ENCODE results near the gene MRPL2.
"Not testable (repeated sequence)": the region's sequence is repeated elsewhere in the genome, so short reads cannot be mapped to it uniquely, and the experiment has no call there.

The MRPL2 gene

DNA sequence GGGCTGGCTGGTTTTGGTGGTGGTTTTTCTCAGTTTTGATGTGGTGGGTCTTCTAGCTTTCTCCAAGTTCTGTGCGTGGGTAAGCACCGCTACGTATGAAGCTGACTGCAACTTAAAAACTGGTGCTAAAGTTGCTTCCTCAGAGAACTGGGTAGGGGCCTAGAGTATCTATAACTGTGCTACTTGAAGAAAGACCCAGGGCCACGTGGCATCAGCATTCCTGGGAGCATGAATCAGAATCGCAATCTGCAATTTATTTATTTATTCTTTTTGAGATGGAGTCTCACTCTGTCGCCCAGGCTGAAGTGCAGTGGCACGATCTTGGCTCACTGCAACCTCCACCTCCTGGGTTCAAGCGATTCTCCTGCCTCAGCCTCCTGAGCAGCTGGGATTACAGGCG is 22.7 kb upstream of the MRPL2 start:
- not testable (repeated sequence) for DNase-seq

DNA sequence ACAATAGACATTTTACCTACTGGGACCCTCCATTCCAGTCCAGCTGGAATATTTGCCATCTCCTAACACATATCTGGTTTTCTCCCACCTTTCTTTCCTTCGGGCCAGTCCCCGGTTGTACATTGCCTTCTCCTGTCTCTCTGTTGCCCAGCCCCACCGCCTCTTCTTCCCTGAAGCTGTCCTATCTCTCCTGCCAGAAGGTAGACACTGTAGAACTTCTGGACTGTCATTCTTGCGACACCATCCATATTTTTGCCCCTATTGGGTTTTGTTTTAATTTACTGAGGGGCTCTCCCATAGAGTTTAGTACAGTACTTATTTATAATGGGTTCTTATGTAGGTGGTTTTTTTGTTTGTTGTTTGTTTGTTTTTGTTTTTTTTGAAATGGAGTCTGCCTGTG is 21.8 kb upstream of the MRPL2 start:
- DNase-seq, result no peak

DNA sequence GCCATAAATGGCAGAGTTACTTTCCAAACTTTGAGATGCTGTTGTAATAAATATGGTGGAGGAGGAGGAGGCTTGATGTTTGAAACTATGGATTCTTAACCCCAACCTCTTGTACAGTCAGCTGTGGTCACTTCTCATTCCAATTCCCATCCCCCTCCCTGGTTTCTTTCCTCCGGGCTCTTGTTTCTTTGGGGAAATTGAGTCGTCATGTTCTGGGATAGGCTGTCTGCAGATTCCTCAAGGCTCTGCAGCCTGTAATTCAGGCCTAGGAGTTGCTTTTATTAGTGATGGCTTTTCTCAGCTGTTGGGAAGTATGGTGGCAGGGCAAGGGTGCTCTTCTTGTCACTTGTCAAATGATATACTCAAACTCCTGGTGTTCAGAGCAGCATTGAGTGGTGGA is 19.5 kb upstream of the MRPL2 start:
- DNase-seq, result no peak

- DNase-seq, result no peak
These were observed 18.8 kb upstream of the MRPL2 start for GRCh38 chr6:43077981-43078511.

GRCh38 chr6:43077333-43077809 is 18.1 kb upstream of the MRPL2 start:
- DNase-seq, result no peak

DNA sequence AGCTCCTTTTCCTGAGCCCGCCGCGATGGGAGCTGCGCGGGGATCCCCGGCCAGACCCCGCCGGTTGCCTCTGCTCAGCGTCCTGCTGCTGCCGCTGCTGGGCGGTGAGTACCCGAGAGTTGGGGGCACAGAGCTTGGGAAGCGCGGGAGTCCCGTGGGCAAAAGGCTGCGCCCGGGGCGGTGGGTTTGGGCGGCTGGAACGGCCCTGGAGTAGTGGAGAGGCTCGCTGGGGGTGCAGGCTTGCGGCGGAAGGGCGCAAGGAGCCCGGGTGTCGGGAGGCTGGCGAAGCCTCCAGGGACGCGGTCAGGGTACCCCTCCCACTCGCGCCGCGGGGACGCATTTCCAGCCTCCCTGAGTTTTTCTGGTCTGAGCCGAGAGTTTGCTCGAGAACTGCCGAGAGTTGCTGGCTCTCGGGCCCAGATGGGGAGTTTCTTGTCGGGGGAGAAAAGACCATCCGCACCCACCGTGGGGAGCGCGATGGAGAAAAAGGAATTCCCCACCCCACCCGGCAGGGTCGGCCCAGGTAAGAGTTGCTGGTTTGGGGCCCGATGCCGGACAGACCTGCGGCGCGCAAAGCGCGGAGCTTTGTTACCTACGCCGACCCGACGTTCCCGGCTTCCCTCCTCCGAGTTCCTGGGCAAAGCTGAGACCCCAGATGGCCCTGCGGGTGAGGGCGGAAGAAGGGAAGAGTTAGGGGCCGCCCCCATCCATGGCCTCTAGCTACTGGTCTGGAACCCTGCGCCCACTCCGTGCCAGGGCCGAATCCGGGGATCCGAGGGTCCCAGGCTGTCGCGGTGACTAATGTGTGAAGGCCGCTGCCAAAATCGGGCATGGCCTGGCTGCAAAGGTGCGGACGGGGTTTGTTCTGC is 17.5 kb upstream of the MRPL2 start:
- no peak for DNase-seq

DNA sequence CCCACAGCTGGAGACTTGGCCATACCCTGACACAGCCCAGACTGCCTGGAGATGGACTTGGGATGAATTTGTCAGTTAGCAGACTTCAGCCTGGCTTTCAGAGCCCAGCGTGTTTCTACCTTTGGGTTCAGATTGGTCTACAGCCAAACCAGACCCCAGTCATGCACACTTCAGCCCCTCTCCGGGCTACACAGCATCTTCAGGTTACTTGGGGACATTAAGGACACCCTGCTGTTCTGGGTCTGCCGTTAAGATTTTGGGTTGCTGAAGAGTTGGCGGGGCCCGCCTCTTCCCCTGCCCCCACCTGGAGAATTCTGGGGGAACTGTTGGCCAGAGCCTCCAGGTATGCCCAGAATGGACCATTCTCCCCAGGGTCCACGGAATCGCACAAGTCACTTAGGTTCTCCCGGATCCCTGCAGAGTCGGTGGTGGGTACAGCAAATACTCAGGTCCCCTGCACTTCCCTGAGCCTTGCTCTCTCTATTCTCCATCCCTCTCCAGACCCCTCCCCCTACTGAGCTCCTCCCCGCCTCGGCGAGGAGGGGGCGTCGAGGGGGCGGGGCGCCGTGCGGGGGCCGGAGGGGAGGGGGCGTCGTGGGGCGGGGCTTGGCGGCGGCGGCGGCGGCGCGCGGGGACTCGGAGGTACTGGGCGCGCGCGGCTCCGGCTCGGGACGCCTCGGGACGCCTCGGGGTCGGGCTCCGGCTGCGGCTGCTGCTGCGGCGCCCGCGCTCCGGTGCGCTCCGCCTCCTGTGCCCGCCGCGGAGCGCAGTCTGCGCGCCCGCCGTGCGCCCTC is 16.6 kb upstream of the MRPL2 start, which contains the start of gene PTK7:
Gene PTK7 (plus strand): TSS at position 645 of the 794 bp plus-strand sequence. CDS start 175 bp downstream, outside the sequence.
- DNase-seq, result peak; percentile 17

DNA sequence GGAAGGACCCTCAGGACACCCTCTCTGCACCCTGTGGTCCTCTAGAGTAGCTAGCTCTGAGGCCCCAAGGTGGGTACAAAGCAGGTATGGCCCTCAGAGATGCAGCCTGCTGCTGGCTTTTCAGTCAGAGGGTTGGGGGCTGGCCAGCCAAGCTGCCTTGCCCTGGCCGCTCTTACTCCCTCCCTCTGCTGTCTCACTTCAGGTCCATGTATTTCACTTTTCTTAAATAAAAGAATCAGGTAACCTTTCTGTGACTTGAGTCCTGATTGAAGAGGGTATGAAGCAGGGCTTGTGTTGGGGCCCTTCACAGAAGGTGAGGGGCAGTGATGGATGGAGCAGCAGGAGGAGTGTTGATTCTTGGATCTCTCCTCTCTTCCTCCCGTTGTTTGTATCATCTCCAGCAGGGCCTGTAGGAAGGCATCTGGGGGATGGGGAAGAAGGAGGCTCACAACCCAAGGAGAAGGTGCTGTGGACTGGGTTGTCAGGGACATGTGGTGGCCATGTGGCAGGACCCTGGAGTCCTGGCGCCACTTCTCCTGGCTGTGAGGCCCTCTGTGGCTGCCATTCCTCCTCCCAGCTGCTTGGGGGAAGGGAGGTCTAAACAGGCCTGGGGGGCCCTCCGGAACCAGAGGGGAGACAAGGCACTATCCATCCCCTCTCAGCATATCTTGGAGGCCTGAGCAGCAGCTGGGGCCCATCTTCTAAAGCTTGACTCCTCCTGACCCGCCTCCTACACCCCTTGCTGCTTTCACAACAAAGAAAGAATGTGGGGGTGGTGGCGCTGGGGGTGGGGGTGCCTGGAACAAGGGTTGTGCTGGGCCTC is 15.8 kb upstream of the MRPL2 start:
- no peak for DNase-seq

- DNase-seq, result peak; percentile 39
These were observed 10.9 kb upstream of the MRPL2 start for GRCh38 chr6:43070028-43070632.

DNA sequence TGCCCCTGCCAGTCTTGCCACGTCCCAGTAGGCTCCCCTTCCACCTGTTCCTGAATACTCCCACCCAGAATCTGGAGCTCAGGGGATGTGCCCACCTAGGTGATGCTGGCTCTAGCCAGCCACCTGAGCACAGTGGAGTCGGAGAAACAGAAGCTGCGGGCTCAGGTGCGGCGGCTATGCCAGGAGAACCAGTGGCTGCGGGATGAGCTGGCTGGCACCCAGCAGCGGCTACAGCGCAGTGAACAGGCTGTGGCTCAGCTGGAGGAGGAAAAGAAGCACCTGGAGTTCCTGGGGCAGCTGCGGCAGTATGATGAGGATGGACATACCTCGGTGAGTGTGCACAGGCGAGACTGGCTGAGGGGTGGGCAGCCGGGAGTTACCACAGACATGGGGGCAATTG is 3.6 kb upstream of the MRPL2 start:
- no peak for DNase-seq

DNA sequence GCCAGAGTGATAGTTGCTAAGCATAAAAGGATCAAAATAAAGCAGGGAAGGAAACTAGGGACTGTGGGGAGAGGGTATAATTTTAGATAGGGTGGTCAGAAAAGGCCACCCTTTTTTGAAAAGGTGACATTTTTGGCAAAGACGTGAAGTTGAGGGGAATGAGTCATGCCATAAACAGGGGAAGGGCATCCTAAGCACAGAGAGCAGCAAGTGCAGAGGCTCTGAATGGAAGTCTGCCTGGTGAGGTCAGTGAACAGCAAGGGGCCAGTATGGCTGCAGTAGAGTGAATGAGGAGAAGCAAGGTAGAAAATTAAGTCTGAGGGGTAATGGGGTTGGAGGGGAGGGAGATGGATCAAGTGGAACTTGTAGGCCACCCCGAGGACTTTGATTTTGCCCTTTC is 2.6 kb upstream of the MRPL2 start:
- DNase-seq, result no peak

- DNase-seq, result no peak
These were observed 1.8 kb upstream of the MRPL2 start for GRCh38 chr6:43060755-43061633.

DNA sequence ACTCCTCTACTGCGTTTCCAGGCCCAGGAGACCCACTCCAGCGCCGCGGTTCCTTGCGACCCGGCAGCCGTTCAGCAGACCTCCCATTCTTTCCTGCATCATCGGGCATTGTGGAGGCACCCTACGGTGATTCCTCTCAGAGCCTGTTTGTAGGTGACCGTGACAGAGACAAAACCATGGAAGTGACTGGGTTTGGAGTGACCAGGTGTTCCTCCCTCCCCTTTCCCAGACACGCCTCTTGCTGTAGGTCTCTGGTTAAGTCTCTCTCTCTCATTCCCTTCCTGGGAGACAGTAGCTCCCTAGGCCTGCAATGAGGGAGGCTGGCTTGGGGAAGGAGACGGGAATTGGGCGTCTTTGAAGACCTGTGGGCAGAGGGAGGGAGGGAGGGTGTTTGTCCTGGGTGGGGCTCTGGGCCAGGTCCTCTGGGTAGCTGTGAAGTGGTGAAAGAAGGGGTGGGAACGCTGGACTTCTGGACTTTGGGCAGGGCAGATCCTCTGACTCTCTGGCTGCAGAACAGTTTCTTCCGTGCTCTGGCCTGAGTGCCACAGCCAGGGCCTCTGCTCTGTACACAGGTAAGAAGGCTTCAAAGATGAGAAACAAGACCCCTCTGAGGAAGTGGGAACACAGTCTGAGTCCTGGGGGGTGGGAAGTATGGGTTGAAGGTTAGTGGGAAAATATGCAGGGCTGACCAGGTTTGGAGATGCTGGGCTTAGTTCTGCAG is 960 bp upstream of the MRPL2 start:
- DNase-seq, result no peak

- no peak for DNase-seq
These were observed 703 bp downstream of the MRPL2 start for GRCh38 chr6:43058531-43058930.

DNA sequence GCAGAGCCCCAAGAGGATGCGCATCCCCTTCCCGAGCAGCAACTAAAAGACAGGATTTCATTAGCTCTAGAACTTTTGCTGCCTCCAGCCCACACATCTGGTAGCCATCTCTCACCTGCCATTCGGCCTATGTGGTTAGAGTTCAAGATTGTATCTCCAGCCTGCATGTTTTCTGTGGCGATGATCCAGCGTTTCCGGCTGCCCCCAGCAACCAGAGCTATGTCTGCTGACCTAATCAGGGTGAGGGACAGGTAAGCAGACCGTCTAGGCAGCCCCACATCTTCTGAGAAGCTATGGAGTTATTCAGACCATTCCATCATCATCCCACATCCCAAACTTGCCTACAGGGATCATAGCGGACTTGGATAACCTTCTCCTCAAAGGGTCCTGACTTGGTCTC is 3.3 kb downstream of the MRPL2 start:
- no peak for DNase-seq

GRCh38 chr6:43054206-43054943 is 4.9 kb downstream of the MRPL2 start:
- DNase-seq, result no peak

DNA sequence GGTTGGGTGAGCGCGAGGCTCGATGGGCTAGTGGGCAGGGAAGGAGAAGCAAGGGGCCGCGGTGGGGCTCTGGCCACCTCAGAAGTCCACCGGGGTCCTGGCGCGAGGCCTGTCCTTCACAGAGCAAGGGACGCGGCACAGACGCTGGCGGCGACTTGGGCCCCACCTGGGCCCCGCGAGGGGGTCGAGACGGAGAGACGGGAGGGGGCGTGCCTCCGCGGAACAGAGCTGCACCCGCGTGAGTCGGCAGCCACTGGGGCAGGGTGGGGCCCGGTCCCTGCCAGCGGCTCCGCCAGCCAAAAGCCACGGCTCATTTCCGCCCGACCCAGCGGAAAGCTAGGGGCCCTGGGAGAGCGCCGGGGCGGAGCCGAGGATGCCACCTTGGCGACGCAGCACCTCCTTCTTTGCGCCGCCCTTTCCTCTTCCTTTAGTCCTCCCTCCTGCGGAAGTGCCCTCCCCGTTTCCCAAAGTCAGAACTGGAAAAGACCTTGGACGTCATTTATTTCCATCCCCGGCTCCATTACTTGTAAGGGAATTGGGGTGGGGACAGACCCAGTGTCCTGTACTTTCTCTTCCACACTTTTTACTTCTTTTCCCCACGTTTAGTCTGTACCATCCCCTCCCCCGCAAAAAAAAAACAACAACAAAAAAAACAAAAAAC is 5.6 kb downstream of the MRPL2 start, which contains the start of gene CUL7:
Gene CUL7 (minus strand): TSS at position 307 of the 661 bp plus-strand sequence. CDS start 1,063 bp downstream, outside the sequence.
- peak; percentile 92 for DNase-seq

- DNase-seq, result no peak
These were observed 6.2 kb downstream of the MRPL2 start for GRCh38 chr6:43052842-43053544.

Measured in CD4-positive, alpha-beta T cell treated with Interleukin-10 for 1 hour (primary cell).